AG10803 (cell line): ENCODE measurements around the gene FAM3C.

Experiments used
- DNase-seq: peaks from one replicate; pipeline ENCODE4 v3.0.0; 2010; ENCODE audit warnings: low read depth
- H3K4me3 ChIP-seq: 2 replicates; pipeline ENCODE4 v1.5.1; 2011; ENCODE audit warnings: mild to moderate bottlenecking, low read length, control low read depth
- CTCF ChIP-seq: conservative IDR thresholded peaks from 2 replicates; pipeline ENCODE4 v1.5.1; 2011; ENCODE audit warnings: mild to moderate bottlenecking, low read length, control low read depth, inconsistent platforms

FAM3C gene

DNA sequence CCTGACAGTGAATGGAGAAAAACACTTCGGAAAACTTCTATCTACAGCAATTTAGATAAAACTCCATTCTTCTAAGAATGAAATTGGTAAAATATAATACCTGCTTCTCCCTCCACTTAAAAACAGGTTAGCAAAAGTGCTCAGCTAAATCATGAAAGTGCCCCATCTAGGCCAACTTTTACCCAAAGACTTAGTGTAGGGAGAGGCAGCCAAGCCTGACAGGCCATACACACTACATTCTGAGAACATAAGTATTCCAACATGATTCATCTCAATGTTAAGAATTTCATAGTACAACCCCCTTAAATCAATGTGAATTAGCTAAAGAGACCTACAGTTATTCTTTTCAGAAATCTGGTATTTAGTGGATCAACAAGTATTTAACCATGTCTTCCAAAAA, 7.2 kb downstream of the FAM3C start:
- no peak overlapping the region for H3K4me3 ChIP-seq
- DNase-seq: no peak
- no peak for TF ChIP-seq CTCF

- no peak overlapping the region for H3K4me3 ChIP-seq
- DNase-seq: no peak
- no peak for TF ChIP-seq CTCF
These were observed 10.3 kb downstream of the FAM3C start for GRCh38 chr7:121385800-121386179.

DNA sequence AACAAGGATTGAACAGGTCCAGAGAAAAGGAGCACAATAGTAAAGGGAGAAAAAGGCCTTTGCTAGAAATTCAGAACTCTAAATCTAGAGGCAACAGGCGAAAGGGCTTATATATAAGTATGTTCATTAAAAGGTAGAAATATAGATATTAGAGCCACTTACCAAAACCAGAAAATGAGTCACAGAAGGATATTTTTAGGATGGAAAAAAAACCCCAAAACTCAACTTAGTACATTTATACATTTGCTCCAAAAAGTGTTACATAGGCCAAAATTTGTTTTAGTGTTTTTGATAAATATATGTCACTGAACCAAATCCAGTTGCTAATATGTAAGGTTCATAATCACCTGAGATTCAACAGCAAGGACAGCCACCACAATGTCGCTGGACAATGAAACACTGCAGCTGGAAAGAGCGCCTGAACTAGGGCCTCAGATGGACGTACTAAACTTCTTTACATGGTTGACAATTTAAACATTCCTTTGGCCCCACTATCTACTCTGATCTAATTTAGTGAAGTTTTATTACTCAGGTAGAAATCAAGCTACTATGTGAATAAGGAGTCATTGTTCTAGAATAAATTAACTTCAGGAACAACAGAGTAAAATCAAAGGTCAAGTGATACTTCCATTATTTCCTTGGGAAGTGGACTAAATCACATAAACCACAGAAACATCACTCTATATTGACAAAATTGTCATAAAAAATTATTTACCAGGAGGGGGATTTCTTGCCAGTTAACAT, 10.9 kb downstream of the FAM3C start:
- TF ChIP-seq CTCF: no peak
- H3K4me3 ChIP-seq: no peak overlapping the region

GRCh38 chr7:121384265-121384664, 11.8 kb downstream of the FAM3C start:
- TF ChIP-seq CTCF: no peak
- H3K4me3 ChIP-seq: no peak overlapping the region
- no peak for DNase-seq

More for the DNA sequence above, 10.9 kb downstream of the FAM3C start:
- no peak for DNase-seq

DNA sequence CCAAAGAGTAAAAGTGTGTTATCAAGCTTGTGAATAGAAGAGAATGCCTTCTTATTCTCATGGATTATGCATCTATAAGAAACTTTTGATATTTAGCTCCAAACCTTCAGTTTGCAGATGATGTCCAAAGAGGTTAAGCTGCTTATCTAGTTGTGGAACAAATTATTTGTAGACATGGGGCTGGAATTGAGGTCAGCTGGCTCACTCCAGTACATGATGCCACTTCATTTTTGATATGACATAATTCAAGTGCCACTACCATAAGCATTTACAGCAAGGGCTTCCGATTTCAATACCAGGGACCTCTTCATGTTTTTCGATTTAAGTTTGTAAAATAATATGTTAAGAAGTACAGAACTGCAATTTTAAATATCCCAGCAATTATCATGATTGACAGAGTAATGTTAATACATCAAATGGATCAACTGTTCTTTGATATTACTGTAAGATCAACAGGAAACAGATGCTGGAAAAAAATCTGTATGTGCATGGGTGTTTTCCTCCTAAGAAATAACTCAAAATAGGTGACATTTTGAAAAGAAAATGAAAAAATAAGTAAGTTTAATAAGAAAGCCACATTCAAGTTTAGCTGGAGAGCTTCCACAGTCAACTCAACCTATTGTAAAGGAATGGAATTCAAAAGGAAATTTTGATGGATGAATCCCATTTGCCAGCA, 12.7 kb downstream of the FAM3C start:
- DNase-seq: no peak
- TF ChIP-seq CTCF: no peak
- H3K4me3 ChIP-seq: no peak overlapping the region

DNA sequence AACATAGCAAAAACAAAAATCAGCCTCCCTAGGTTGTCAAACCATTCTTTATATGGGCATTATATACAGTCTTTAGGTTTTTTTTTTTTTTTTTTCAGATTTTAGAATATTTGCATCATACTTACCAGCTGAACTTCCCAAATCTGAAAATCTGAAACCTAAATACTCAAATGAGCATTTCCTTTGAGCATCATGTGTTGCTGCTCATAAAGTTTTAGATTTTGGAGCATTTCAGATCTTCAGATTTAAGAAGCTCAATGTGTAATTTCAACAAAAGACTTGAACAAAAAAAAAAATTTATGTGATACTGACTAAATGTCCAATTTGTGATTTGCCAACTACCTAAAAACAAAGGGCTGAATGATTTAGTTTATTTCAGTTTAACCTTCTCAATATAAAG, 13.6 kb downstream of the FAM3C start:
- DNase-seq: no peak
- H3K4me3 ChIP-seq: no peak overlapping the region
- no peak for TF ChIP-seq CTCF

- no peak for DNase-seq
- no peak overlapping the region for H3K4me3 ChIP-seq
- TF ChIP-seq CTCF: no peak
These were observed 16.2 kb downstream of the FAM3C start for GRCh38 chr7:121379930-121380329.
